CD4-positive, alpha-beta T cell treated with Interleukin-10 for 1 hour (primary cell): ENCODE measurements around the gene LMO2.
"Not testable (repeated sequence)": the region's sequence is repeated elsewhere in the genome, so short reads cannot be mapped to it uniquely, and the experiment has no call there.

ENCODE experiments used
- DNase-seq: peaks from one replicate; pipeline ENCODE4 v3.0.0-alpha.2; 2020

The LMO2 gene

GRCh38 chr11:33859306-33859705 lies 32.6 kb downstream of the LMO2 start:
- DNase-seq, result no peak

GRCh38 chr11:33857933-33858371 lies 33.9 kb downstream of the LMO2 start:
- DNase-seq, result peak; percentile 66

GRCh38 chr11:33855500-33855899 lies 36.4 kb downstream of the LMO2 start:
- no peak for DNase-seq

GRCh38 chr11:33848717-33849390 lies 43.0 kb downstream of the LMO2 start:
- no peak for DNase-seq

- no peak for DNase-seq
These were observed 44.6 kb downstream of the LMO2 start for GRCh38 chr11:33847251-33847650.

GRCh38 chr11:33844236-33844635 lies 47.6 kb downstream of the LMO2 start:
- DNase-seq, result no peak

GRCh38 chr11:33843018-33843417 lies 48.9 kb downstream of the LMO2 start:
- no peak for DNase-seq

GRCh38 chr11:33842236-33842915 lies 49.5 kb downstream of the LMO2 start:
- DNase-seq, result no peak

- DNase-seq, result not testable (repeated sequence)
These were observed 53.6 kb downstream of the LMO2 start for GRCh38 chr11:33838234-33838633.

- not testable (repeated sequence) for DNase-seq
These were observed 54.5 kb downstream of the LMO2 start for GRCh38 chr11:33837334-33837733.

- peak; percentile 4 for DNase-seq
These were observed 56.6 kb downstream of the LMO2 start for GRCh38 chr11:33835143-33835878.

GRCh38 chr11:33832676-33833075 lies 59.2 kb downstream of the LMO2 start:
- no peak for DNase-seq

- DNase-seq, result no peak
These were observed 60.8 kb downstream of the LMO2 start for GRCh38 chr11:33830903-33831648.

- peak; percentile 64 for DNase-seq
These were observed 62.3 kb downstream of the LMO2 start for GRCh38 chr11:33829430-33830141.

- DNase-seq, result no peak
These were observed 63.1 kb downstream of the LMO2 start for GRCh38 chr11:33828604-33829429.

GRCh38 chr11:33827206-33827605 lies 64.7 kb downstream of the LMO2 start:
- DNase-seq, result no peak

- DNase-seq, result no peak
These were observed 65.9 kb downstream of the LMO2 start for GRCh38 chr11:33825854-33826560.

- DNase-seq, result not testable (repeated sequence)
These were observed 68.9 kb downstream of the LMO2 start for GRCh38 chr11:33822981-33823380.

- no peak for DNase-seq
These were observed 72.4 kb downstream of the LMO2 start for GRCh38 chr11:33819278-33820035.
